H9 (cell line): ENCODE measurements around the gene POLR2A. TPM values are rescaled to one million over a fixed set of nuclear protein-coding genes. Genes with fewer than 3 reads are reported as not detected.

Experiments used
- DNase-seq: peaks from one replicate; pipeline ENCODE4 v3.0.0-alpha.2; 2017
- H2AFZ ChIP-seq: one replicate; pipeline ENCODE4 v1.6.1; 2013; ENCODE audit warnings: mild to moderate bottlenecking, low read length, control low read depth, moderate library complexity
- H2AK5ac ChIP-seq: 2 replicates; pipeline ENCODE4 v1.6.1; 2013; ENCODE audit warnings: low read length, control low read depth, mixed read lengths; ENCODE audit not compliant: insufficient read length
- H2BK120ac ChIP-seq: one replicate; pipeline ENCODE4 v1.6.1; 2013; ENCODE audit warnings: low read depth, mild to moderate bottlenecking, low read length, control low read depth, inconsistent platforms; ENCODE audit not compliant: poor library complexity, severe bottlenecking
- H2BK12ac ChIP-seq: 2 replicates; pipeline ENCODE4 v1.6.1; 2013; ENCODE audit warnings: low read length, control low read depth, mixed read lengths, low read depth; ENCODE audit not compliant: insufficient read length
- H2BK15ac ChIP-seq: 2 replicates; pipeline ENCODE4 v1.6.1; 2013; ENCODE audit warnings: low read depth, low read length, control low read depth
- H2BK20ac ChIP-seq: one replicate; pipeline ENCODE4 v1.6.1; 2013; ENCODE audit warnings: low read depth, mild to moderate bottlenecking, low read length, control low read depth, inconsistent platforms; ENCODE audit not compliant: poor library complexity, severe bottlenecking
- H2BK5ac ChIP-seq: 2 replicates; pipeline ENCODE4 v1.6.1; 2013; ENCODE audit warnings: low read length, control low read depth, mixed read lengths; ENCODE audit not compliant: insufficient read length
- H3K14ac ChIP-seq: 2 replicates; pipeline ENCODE4 v1.6.1; 2013; ENCODE audit warnings: low read length, control low read depth; ENCODE audit not compliant: insufficient read depth
- H3K18ac ChIP-seq: 2 replicates; pipeline ENCODE4 v1.6.1; 2013; ENCODE audit warnings: low read depth, mild to moderate bottlenecking, mixed read lengths, low read length, control low read depth; ENCODE audit not compliant: insufficient read length
- H3K23ac ChIP-seq: 2 replicates; pipeline ENCODE4 v1.6.1; 2013; ENCODE audit warnings: low read length, control low read depth, mixed read lengths, low read depth; ENCODE audit not compliant: insufficient read length
- H3K23me2 ChIP-seq: 2 replicates; pipeline ENCODE4 v1.6.1; 2013; ENCODE audit warnings: low read depth, mild to moderate bottlenecking, mixed read lengths, low read length, control low read depth; ENCODE audit not compliant: insufficient read length, poor library complexity, severe bottlenecking
- H3K27ac ChIP-seq: 2 replicates; pipeline ENCODE4 v1.5.1; 2013; ENCODE audit warnings: low read length, control low read depth, mixed read lengths, low read depth; ENCODE audit not compliant: insufficient read length
- H3K27me3 ChIP-seq: 2 replicates; pipeline ENCODE4 v1.6.1; 2013; ENCODE audit warnings: low read length, control low read depth, inconsistent platforms; ENCODE audit not compliant: insufficient read depth
- H3K4ac ChIP-seq: 2 replicates; pipeline ENCODE4 v1.6.1; 2013; ENCODE audit warnings: low read depth, mild to moderate bottlenecking, control low read depth, inconsistent platforms, low read length, moderate library complexity
- H3K4me1 ChIP-seq: 2 replicates; pipeline ENCODE4 v1.6.1; 2013; ENCODE audit warnings: low read length, control low read depth, inconsistent platforms; ENCODE audit not compliant: insufficient read depth
- H3K4me2 ChIP-seq: 2 replicates; pipeline ENCODE4 v1.6.1; 2013; ENCODE audit warnings: low read length, control low read depth, mixed read lengths; ENCODE audit not compliant: insufficient read length, insufficient read depth
- H3K56ac ChIP-seq: 2 replicates; pipeline ENCODE4 v1.6.1; 2013; ENCODE audit warnings: low read depth, mild to moderate bottlenecking, mixed read lengths, low read length, control low read depth; ENCODE audit not compliant: insufficient read length
- H3K79me1 ChIP-seq: 2 replicates; pipeline ENCODE4 v1.6.1; 2013; ENCODE audit warnings: low read depth, mild to moderate bottlenecking, moderate library complexity, low read length, control low read depth, inconsistent platforms; ENCODE audit not compliant: insufficient read depth, poor library complexity, severe bottlenecking
- H3K79me2 ChIP-seq: 2 replicates; pipeline ENCODE4 v1.6.1; 2013; ENCODE audit warnings: low read length, control low read depth, inconsistent platforms; ENCODE audit not compliant: insufficient read depth
- H3K9ac ChIP-seq: 2 replicates; pipeline ENCODE4 v1.6.1; 2013; ENCODE audit warnings: low read length, control low read depth, mixed read lengths; ENCODE audit not compliant: insufficient read length; ENCODE audit errors: extremely low read depth
- H3K9me3 ChIP-seq: one replicate; pipeline ENCODE4 v1.6.1; 2013; ENCODE audit warnings: low read depth, low read length, inconsistent platforms; ENCODE audit not compliant: control insufficient read depth
- H3T11ph ChIP-seq: one replicate; pipeline ENCODE4 v1.6.1; 2013; ENCODE audit warnings: mild to moderate bottlenecking, low read length, control low read depth, inconsistent platforms
- H4K20me1 ChIP-seq: one replicate; pipeline ENCODE4 v1.6.1; 2013; ENCODE audit not compliant: control insufficient read depth, insufficient read length, insufficient read depth
- H4K5ac ChIP-seq: 2 replicates; pipeline ENCODE4 v1.6.1; 2013; ENCODE audit warnings: low read depth, mild to moderate bottlenecking, mixed read lengths, low read length, control low read depth; ENCODE audit not compliant: insufficient read length
- H4K8ac ChIP-seq: replicated peaks from 2 replicates; pipeline ENCODE4 v1.6.1; 2013; ENCODE audit warnings: low read length, control low read depth, mixed read lengths, low read depth; ENCODE audit not compliant: insufficient read length
- H4K91ac ChIP-seq: 2 replicates; pipeline ENCODE4 v1.6.1; 2013; ENCODE audit warnings: low read depth, mild to moderate bottlenecking, moderate library complexity, mixed read lengths, low read length, control low read depth; ENCODE audit not compliant: insufficient read length
- H3K27ac Mint-ChIP-seq, 3 experiments: 2 replicates in 2 of 3; 3 replicates in 1 of 3; pipeline ENCODE4 v1.8.0; 2020 to 2021; ENCODE audit warnings: mixed read lengths in 3 of 3, mild to moderate bottlenecking in 1 of 3, moderate library complexity in 1 of 3
- H3K27me3 Mint-ChIP-seq: 2 replicates; pipeline ENCODE4 v1.8.0; 2021; ENCODE audit warnings: low read depth, mild to moderate bottlenecking, moderate library complexity, mixed read lengths
- H3K36me3 Mint-ChIP-seq, 3 experiments: 2 replicates in 2 of 3; 3 replicates in 1 of 3; pipeline ENCODE4 v1.8.0; 2020 to 2021; ENCODE audit warnings: low read depth in 3 of 3, mixed read lengths in 3 of 3; ENCODE audit not compliant: insufficient read depth in 1 of 3
- H3K4me1 Mint-ChIP-seq, 2 experiments: 2 replicates each; pipeline ENCODE4 v1.8.0; 2020; ENCODE audit warnings: mixed read lengths in 2 of 2
- H3K4me3 Mint-ChIP-seq, 2 experiments: 2 replicates in 1 of 2; 3 replicates in 1 of 2; pipeline ENCODE4 v1.8.0; 2020 to 2021; ENCODE audit warnings: mild to moderate bottlenecking in 2 of 2, mixed read lengths in 2 of 2, moderate library complexity in 1 of 2
- H3K9me3 Mint-ChIP-seq, 2 experiments: 2 replicates in 1 of 2; 3 replicates in 1 of 2; pipeline ENCODE4 v1.8.0; 2020; ENCODE audit warnings: mild to moderate bottlenecking in 2 of 2, mixed read lengths in 2 of 2, moderate library complexity in 1 of 2
- CTCF ChIP-seq: fragments of 200-600 bp; sonication (generic); conservative IDR thresholded peaks from 3 replicates; pipeline ENCODE4 v1.8.0; 2021; ENCODE audit warnings: antibody characterized with exemption, mild to moderate bottlenecking
- WGBS: extraction: QIAGEN DNeasy Blood & Tissue Kit; methylation state at CpG from one replicate; pipeline ENCODE4 v1.1.7; 2013; ENCODE audit warnings: missing lambda C conversion rate, low lambda C conversion rate, mixed read lengths; ENCODE audit not compliant: insufficient read length; ENCODE audit errors: extremely low coverage; 5-methylcytosine and 5-hydroxymethylcytosine counted together
- total RNA-seq: library from RNA; stranded (reverse); gene quantifications from 2 replicates; pipeline ENCODE4 v1.2.1, GENCODE V29; 2021

Gene POLR2A
- total RNA-seq, 1 experiment from 2014 or later, result 153 TPM

GRCh38 chr17:7475764-7476422 is 8.3 kb upstream of the POLR2A start:
- Histone ChIP-seq H3K9ac (no peak overlapping the region), H3T11ph (no peak overlapping the region), H3K56ac (no peak overlapping the region), H4K5ac (no peak overlapping the region), H3K4ac (no peak overlapping the region), H4K91ac (no peak overlapping the region), H3K79me1 (peaks cover 3% of the 10 kb centered on the region), H3K27ac (no peak overlapping the region), H2BK15ac (no peak overlapping the region), H2BK20ac (no peak overlapping the region), H3K4me2 (no peak overlapping the region), H3K4me1 (peaks cover 8% of the 10 kb centered on the region; the same call in 1 of the 2 replicates), H3K23me2 (peaks cover 4% of the 10 kb centered on the region), H2BK120ac (no peak overlapping the region), H3K27me3 (no peaks in the 10 kb centered on the region), H2AK5ac (no peak overlapping the region), H4K20me1 (peaks cover 6% of the 10 kb centered on the region), H3K9me3 (no peaks in the 10 kb centered on the region), H2BK5ac (no peak overlapping the region), H3K14ac (no peak overlapping the region), H4K8ac (no peak overlapping the region), H2AFZ (no peak overlapping the region), H3K79me2 (peaks cover 5% of the 10 kb centered on the region; the same call in 1 of the 2 replicates), H3K23ac (no peak overlapping the region), H2BK12ac (no peak overlapping the region), H3K18ac (no peak overlapping the region)
- Mint-ChIP-seq H3K9me3 (no peaks in the 10 kb centered on the region; a peak in 1 of 5 replicates), H3K36me3 (peaks cover 0 to 4% (median 0%) of the 10 kb centered on the region in 3 experiments; a peak in 1 of 7 replicates), H3K4me3 (no peak overlapping the region), H3K27ac (no peak overlapping the region), H3K4me1 (peaks cover 30 to 32% of the 10 kb centered on the region in 2 experiments), H3K27me3 (no peaks in the 10 kb centered on the region; the same call in 1 of the 2 replicates)
- no peak for TF ChIP-seq CTCF
- no CpG with 5 or more reads among the region's 15 CpGs for WGBS
- no peak for DNase-seq
